HepG2 (cell line): ENCODE data around the gene DDAH1. TPM values are rescaled to one million over a fixed set of nuclear protein-coding genes. Genes with fewer than 3 reads are reported as not detected.

ENCODE experiments used
- CHD2 ChIP-seq: IDR thresholded peaks from 2 replicates; pipeline ENCODE4 v1.6.1; 2011; ENCODE audit warnings: low read depth, low read length, improper control_type of control experiment
- HOXD1 ChIP-seq: sonication (generic); formaldehyde crosslinking; IDR thresholded peaks from 2 replicates; pipeline ENCODE4 v1.5.0; 2020; ENCODE audit warnings: missing genetic modification reagents
- KAT7 ChIP-seq: IDR thresholded peaks from 2 replicates; pipeline ENCODE4 v1.6.1; 2018; ENCODE audit warnings: borderline replicate concordance, missing compliant biosample characterization
- MTA1 ChIP-seq: sonication (generic); formaldehyde crosslinking; IDR thresholded peaks from 2 replicates; pipeline ENCODE4 v1.4.0; 2020; ENCODE audit warnings: missing genetic modification reagents, mild to moderate bottlenecking, borderline replicate concordance
- NFE2L2 ChIP-seq: fragments of 150-350 bp; IDR thresholded peaks from 2 replicates; pipeline ENCODE4 v1.6.1; 2014; ENCODE audit warnings: low read length
- NR1H2 ChIP-seq: sonication (generic); formaldehyde crosslinking; IDR thresholded peaks from 2 replicates; pipeline ENCODE4 v1.8.1; 2022; ENCODE audit warnings: low read depth, missing genetic modification reagents, borderline replicate concordance
- PRPF4 ChIP-seq: fragments of 200-400 bp; formaldehyde crosslinking; IDR thresholded peaks from 2 replicates; pipeline ENCODE4 v1.6.1; 2016; ENCODE audit warnings: low read length, low read depth; ENCODE audit not compliant: poor library complexity, severe bottlenecking
- SALL1 ChIP-seq: sonication (generic); formaldehyde crosslinking; IDR thresholded peaks from 2 replicates; pipeline ENCODE4 v1.8.0; 2022; ENCODE audit warnings: mild to moderate bottlenecking, missing genetic modification reagents
- SUZ12 ChIP-seq: fragments of 150-350 bp; IDR thresholded peaks from 2 replicates; pipeline ENCODE4 v1.6.1; 2014; ENCODE audit warnings: low read depth, low read length
- TBL1XR1 ChIP-seq: fragments of 150-350 bp; IDR thresholded peaks from 2 replicates; pipeline ENCODE4 v1.6.1; 2014; ENCODE audit warnings: borderline replicate concordance, low read length; ENCODE audit not compliant: partially characterized antibody
- XBP1 ChIP-seq: sonication (generic); formaldehyde crosslinking; IDR thresholded peaks from 2 replicates; pipeline ENCODE4 v1.5.0; 2020; ENCODE audit warnings: missing genetic modification reagents
- ZBTB14 ChIP-seq: sonication (generic); formaldehyde crosslinking; IDR thresholded peaks from 2 replicates; pipeline ENCODE4 v1.4.0; 2020; ENCODE audit warnings: missing genetic modification reagents
- ZFP36L1 ChIP-seq: sonication (generic); formaldehyde crosslinking; IDR thresholded peaks from 2 replicates; pipeline ENCODE4 v1.8.0; 2022; ENCODE audit warnings: mild to moderate bottlenecking, missing genetic modification reagents, moderate library complexity
- ZKSCAN5 ChIP-seq: sonication (generic); formaldehyde crosslinking; IDR thresholded peaks from 2 replicates; pipeline ENCODE4 v1.5.1; 2020; ENCODE audit warnings: mild to moderate bottlenecking, missing genetic modification reagents
- ZNF598 ChIP-seq: sonication (generic); formaldehyde crosslinking; IDR thresholded peaks from 2 replicates; pipeline ENCODE4 v1.5.1; 2020; ENCODE audit warnings: mild to moderate bottlenecking, missing genetic modification reagents, borderline replicate concordance
- ZNF646 ChIP-seq: sonication (generic); formaldehyde crosslinking; IDR thresholded peaks from 2 replicates; pipeline ENCODE4 v1.9.0; 2021; ENCODE audit warnings: mild to moderate bottlenecking, missing genetic modification reagents
- ZNF777 ChIP-seq: sonication (generic); formaldehyde crosslinking; IDR thresholded peaks from 2 replicates; pipeline ENCODE4 v1.4.0; 2020; ENCODE audit warnings: missing genetic modification reagents
- ZSCAN5A ChIP-seq: sonication (generic); formaldehyde crosslinking; IDR thresholded peaks from 2 replicates; pipeline ENCODE4 v1.8.0; 2022; ENCODE audit warnings: mild to moderate bottlenecking, missing genetic modification reagents, borderline replicate concordance
- polyA plus RNA-seq, 8 experiments: library from polyadenylated mRNA; depleted of rRNA in 3 of 8; stranded (reverse) in 7 of 8; unstranded in 1 of 8; fragments of >200 nt; fragmentation: Illumina TruSeq in 4 of 8; extraction: Trizol in 4 of 8; gene quantifications; 2 replicates each; pipeline versions ENCODE4 v1.2.1 to v1.2.3, GENCODE V29; 2011 to 2016; ENCODE audit warnings: low read depth in 4 of 8, missing spikeins in 1 of 8, mixed read lengths in 1 of 8; ENCODE audit not compliant: insufficient read depth in 1 of 8
- total RNA-seq, 5 experiments: library from RNA; depleted of rRNA; stranded (reverse); fragments of >200 nt; fragmentation: Illumina TruSeq; extraction: Trizol; gene quantifications; 2 replicates each; pipeline ENCODE4 v1.2.3, GENCODE V29; 2016; ENCODE audit warnings: low read depth in 1 of 5
- TF ChIP-seq, protein P1 (sequence below): sonication (generic); formaldehyde crosslinking; IDR thresholded peaks from 2 replicates; pipeline ENCODE4 v1.4.0; 2020; ENCODE audit warnings: mild to moderate bottlenecking, missing genetic modification reagents

DDAH1 gene
- total and polyA plus RNA-seq, 2 of the 13 experiments (the other 11 are each of a cell fraction or from before 2014, with no cell fraction given), result 39.7 to 64.4 TPM

- TF ChIP-seq ZNF646, result no peak
- TF ChIP-seq XBP1, result no peak
- TF ChIP-seq NFE2L2, result no peak
- TF ChIP-seq KAT7 (CRISPR knock-in tag), result peak; percentile 50; the same call in 1 of the 2 replicates
- TF ChIP-seq ZNF598 (CRISPR knock-in tag), result no peak
- no peak for TF ChIP-seq MTA1 (CRISPR knock-in tag)
- peak; percentile 94 for TF ChIP-seq ZKSCAN5
- no peak for TF ChIP-seq ZNF777
- no peak for TF ChIP-seq CHD2
- peak; percentile 15 for TF ChIP-seq TBL1XR1
- TF ChIP-seq PRPF4, result no peak
- TF ChIP-seq ZSCAN5A (CRISPR knock-in tag), result no peak; the same call in 1 of the 2 replicates
- no peak for TF ChIP-seq SUZ12
- TF ChIP-seq HOXD1, result no peak
- TF ChIP-seq SALL1 (CRISPR knock-in tag), result peak; percentile 92
- TF ChIP-seq NR1H2 (CRISPR knock-in tag), result no peak
- TF ChIP-seq ZBTB14 (CRISPR knock-in tag), result no peak
- peak; percentile 75; the same call in 1 of the 2 replicates for TF ChIP-seq ZFP36L1 (CRISPR knock-in tag)
- TF ChIP-seq, protein P1, sequence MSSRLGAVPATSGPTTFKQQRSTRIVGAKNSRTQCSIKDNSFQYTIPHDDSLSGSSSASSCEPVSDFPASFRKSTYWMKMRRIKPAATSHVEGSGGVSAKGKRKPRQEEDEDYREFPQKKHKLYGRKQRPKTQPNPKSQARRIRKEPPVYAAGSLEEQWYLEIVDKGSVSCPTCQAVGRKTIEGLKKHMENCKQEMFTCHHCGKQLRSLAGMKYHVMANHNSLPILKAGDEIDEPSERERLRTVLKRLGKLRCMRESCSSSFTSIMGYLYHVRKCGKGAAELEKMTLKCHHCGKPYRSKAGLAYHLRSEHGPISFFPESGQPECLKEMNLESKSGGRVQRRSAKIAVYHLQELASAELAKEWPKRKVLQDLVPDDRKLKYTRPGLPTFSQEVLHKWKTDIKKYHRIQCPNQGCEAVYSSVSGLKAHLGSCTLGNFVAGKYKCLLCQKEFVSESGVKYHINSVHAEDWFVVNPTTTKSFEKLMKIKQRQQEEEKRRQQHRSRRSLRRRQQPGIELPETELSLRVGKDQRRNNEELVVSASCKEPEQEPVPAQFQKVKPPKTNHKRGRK (CRISPR knock-in tag), result no peak
Measured at GRCh38 chr1:85328713-85329397, 136.1 kb downstream of the DDAH1 start (continued).
